OCI-LY3 (cell line): ENCODE measurements around the gene KBTBD12.

Experiments
- H2AFZ ChIP-seq: fragments of 200-600, 300-600 bp; shearing (Covaris generic); 2 replicates; pipeline ENCODE4 v1.6.0; 2014; ENCODE audit warnings: antibody characterized with exemption, low read depth, low read length
- H3K27ac ChIP-seq: fragments of 200-600, 300-600 bp; sonication (generic); 2 replicates; pipeline ENCODE4 v1.5.1; 2014; ENCODE audit warnings: mild to moderate bottlenecking, low read length, moderate library complexity, mixed read lengths
- H3K27me3 ChIP-seq: fragments of 200-600, 300-600 bp; sonication (generic); 2 replicates; pipeline ENCODE4 v1.6.1; 2014; ENCODE audit warnings: low read depth, low read length, mixed read lengths
- H3K36me3 ChIP-seq: fragments of 200-600, 300-600 bp; sonication (generic); replicated peaks from 2 replicates; pipeline ENCODE3; 2014; ENCODE audit warnings: low read depth, low read length, mixed read lengths
- H3K4me1 ChIP-seq: fragments of 300-600, 200-600 bp; sonication (generic); 2 replicates; pipeline ENCODE4 v1.6.1; 2014; ENCODE audit warnings: low read length, mixed read lengths
- H3K4me2 ChIP-seq: fragments of 200-600, 300-600 bp; sonication (generic); 2 replicates; pipeline ENCODE4 v1.6.1; 2014; ENCODE audit warnings: low read length, mixed read lengths
- H3K4me3 ChIP-seq: fragments of 300-600, 200-600 bp; sonication (generic); 2 replicates; pipeline ENCODE4 v1.5.1; 2014; ENCODE audit warnings: antibody characterized with exemption, mild to moderate bottlenecking, low read length, moderate library complexity
- H3K79me2 ChIP-seq: fragments of 300-600, 200-600 bp; shearing (Covaris generic); 2 replicates; pipeline ENCODE4 v1.6.1; 2014; ENCODE audit warnings: mild to moderate bottlenecking, low read length, mixed read lengths
- H3K9ac ChIP-seq: fragments of 300-600, 200-600 bp; shearing (Covaris generic); 2 replicates; pipeline ENCODE4 v1.6.0; 2014; ENCODE audit warnings: mild to moderate bottlenecking, low read length, moderate library complexity
- H3K9me3 ChIP-seq: fragments of 200-600, 300-600 bp; shearing (Covaris generic); 2 replicates; pipeline ENCODE4 v1.6.1; 2014; ENCODE audit warnings: low read length, mixed read lengths; ENCODE audit not compliant: insufficient read depth
- H4K20me1 ChIP-seq: fragments of 200-600, 300-600 bp; sonication (generic); 2 replicates; pipeline ENCODE4 v1.6.1; 2016; ENCODE audit warnings: low read length, mixed read lengths; ENCODE audit not compliant: insufficient read depth
- CTCF ChIP-seq: fragments of 200-600, 300-600 bp; sonication (generic); IDR thresholded peaks from 2 replicates; pipeline ENCODE4 v1.5.1; 2014; ENCODE audit warnings: antibody characterized with exemption, low read length, low read depth
- EZH2phosphoT487 ChIP-seq: fragments of 200-600 bp; shearing (Covaris generic); IDR thresholded peaks from 2 replicates; pipeline ENCODE4 v1.6.1; 2018; ENCODE audit warnings: antibody characterized with exemption, mixed run types, low read depth

Gene KBTBD12

GRCh38 chr3:127997016-127997415, 82.0 kb downstream of the KBTBD12 start:
- H3K4me1 ChIP-seq: no peaks in the 10 kb centered on the region
- no peak overlapping the region for H3K4me3 ChIP-seq
- no peak overlapping the region for H3K27ac ChIP-seq
- H4K20me1 ChIP-seq: no peaks in the 10 kb centered on the region
- no peaks in the 10 kb centered on the region for H3K36me3 ChIP-seq
- TF ChIP-seq CTCF: no peak
- no peak for TF ChIP-seq EZH2phosphoT487
- no peak overlapping the region for H3K9ac ChIP-seq
- peaks cover 4% of the 10 kb centered on the region; the same call in 1 of the 2 replicates for H3K27me3 ChIP-seq
- no peak overlapping the region for H2AFZ ChIP-seq
- H3K9me3 ChIP-seq: no peaks in the 10 kb centered on the region
- no peak overlapping the region for H3K4me2 ChIP-seq
- no peaks in the 10 kb centered on the region for H3K79me2 ChIP-seq

GRCh38 chr3:127997961-127998360, 82.9 kb downstream of the KBTBD12 start:
- Histone ChIP-seq H3K4me3 (no peak overlapping the region), H2AFZ (no peak overlapping the region), H3K79me2 (no peaks in the 10 kb centered on the region), H3K9me3 (no peaks in the 10 kb centered on the region), H4K20me1 (no peaks in the 10 kb centered on the region), H3K27ac (no peak overlapping the region), H3K4me1 (no peaks in the 10 kb centered on the region), H3K4me2 (no peak overlapping the region), H3K27me3 (peaks cover 6% of the 10 kb centered on the region; the same call in 1 of the 2 replicates), H3K36me3 (no peaks in the 10 kb centered on the region), H3K9ac (no peak overlapping the region)
- no peak for TF ChIP-seq EZH2phosphoT487
- TF ChIP-seq CTCF: no peak

DNA sequence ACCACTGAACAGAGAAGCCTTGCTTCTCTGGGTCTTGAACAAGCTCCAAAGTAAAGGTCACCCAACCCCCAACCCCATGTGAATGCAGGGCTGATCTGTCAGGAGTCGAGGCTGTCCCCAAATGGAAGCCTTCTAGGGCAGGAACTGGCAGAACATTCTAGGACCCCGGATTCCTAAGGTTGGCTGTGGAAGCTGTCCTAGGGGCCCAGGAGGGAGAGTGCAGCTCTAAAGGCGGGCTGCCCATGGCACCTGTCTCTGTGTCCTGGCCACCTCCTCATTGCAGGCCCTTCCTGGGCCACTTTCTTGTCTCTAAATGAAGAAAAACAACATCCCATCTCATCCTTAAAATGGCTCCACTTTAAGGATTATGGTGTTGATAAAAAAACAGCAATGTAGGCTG, 83.6 kb downstream of the KBTBD12 start:
- no peak overlapping the region for H3K27ac ChIP-seq
- H3K27me3 ChIP-seq: peaks cover 8% of the 10 kb centered on the region; the same call in 1 of the 2 replicates

DNA sequence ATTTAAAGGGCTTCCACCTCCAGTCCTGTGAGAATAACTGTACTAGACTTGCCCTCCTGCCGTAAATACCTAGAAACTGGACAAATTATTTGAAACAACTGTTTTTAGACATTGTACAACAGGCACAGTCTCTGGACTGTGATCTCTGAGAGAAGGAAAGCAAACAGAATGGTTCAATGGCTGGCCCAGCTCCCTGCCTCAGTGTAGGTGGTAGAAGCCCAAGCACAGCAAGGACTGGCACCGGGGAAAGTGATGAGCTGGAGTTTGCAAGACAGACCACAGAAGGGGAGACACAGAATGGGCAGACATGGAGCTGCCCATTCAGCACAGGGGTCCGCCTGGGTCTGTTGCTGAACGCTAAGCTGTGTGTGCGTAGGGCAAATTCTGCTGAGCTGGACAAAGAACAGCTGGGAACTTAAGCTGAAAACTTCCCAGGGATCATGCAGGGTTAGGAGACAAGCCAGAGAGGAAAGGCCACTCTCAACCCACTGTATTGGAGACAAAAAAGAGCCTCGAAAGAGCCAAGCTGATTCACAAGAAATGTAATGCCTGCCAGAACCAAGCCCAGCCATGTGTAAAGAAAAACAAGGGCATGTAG, 84.6 kb downstream of the KBTBD12 start:
- Histone ChIP-seq H3K4me2 (no peak overlapping the region), H4K20me1 (no peaks in the 10 kb centered on the region), H3K9me3 (no peaks in the 10 kb centered on the region), H3K36me3 (no peaks in the 10 kb centered on the region), H3K27ac (no peak overlapping the region), H2AFZ (no peak overlapping the region), H3K27me3 (peaks cover 8% of the 10 kb centered on the region; the same call in 1 of the 2 replicates), H3K4me3 (no peak overlapping the region), H3K79me2 (no peaks in the 10 kb centered on the region), H3K4me1 (no peaks in the 10 kb centered on the region), H3K9ac (no peak overlapping the region)
- no peak for TF ChIP-seq EZH2phosphoT487

More for the DNA sequence above, 83.6 kb downstream of the KBTBD12 start:
- H3K9me3 ChIP-seq: no peaks in the 10 kb centered on the region
- H3K4me1 ChIP-seq: no peaks in the 10 kb centered on the region
- H2AFZ ChIP-seq: no peak overlapping the region
- no peak overlapping the region for H3K4me2 ChIP-seq
- TF ChIP-seq CTCF (no peak), EZH2phosphoT487 (no peak)
- H4K20me1 ChIP-seq: no peaks in the 10 kb centered on the region
- H3K36me3 ChIP-seq: no peaks in the 10 kb centered on the region
- no peaks in the 10 kb centered on the region for H3K79me2 ChIP-seq
- H3K4me3 ChIP-seq: no peak overlapping the region
- no peak overlapping the region for H3K9ac ChIP-seq
